Activated T-cell treated with anti-CD3 and anti-CD28 coated beads, Interleukin-2, amount 50 U/mL, for 48 hours (primary cell): ENCODE results near the gene PIWIL4.

Experiments used
- DNase-seq, 2 experiments: peaks; one replicate each; pipeline ENCODE4 v3.0.0-alpha.2; 2020

PIWIL4 gene

DNA sequence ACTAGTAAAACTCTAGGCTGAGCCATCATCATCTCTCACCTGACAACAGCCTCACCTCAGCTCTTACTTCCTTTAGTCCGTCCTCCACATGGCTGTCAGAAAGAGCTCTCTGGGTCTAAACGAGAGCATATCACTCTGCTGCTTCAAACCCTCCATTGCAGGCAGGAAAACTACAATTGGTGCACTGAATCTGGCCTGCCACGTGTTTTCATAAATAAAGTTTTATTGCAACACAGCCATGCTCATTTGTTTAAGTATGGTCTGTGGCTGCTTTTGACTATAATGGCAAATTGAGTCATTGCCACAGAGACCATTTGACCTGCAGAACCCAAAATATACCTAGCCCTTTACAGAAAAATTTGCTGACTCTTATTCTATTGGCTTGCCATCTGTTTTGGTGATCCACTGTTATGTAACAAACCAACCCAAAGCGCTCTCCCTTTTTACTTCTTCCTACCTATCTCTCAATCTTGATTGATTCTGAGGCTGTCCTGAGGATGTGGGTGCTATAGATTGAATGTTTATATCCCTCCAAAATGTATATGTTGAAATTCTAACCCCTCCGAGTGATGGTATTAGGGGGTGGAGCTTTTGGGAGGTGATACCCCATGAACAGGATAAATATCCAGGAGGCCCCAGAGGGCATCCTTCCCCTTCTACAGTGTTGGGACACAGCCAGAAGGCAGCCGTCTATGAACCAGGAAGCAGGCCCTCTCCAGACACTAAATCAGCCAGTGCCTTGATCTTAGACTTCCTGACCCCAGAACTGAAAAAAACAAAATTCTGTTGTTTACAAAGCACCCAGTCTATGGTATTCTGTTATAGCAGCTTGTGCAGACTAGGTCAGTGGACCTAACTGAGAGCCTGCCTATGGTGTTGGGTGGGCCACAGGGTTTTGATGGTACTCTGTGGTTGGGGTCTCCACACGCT, 99.9 kb downstream of the PIWIL4 start:
- DNase-seq: no peak

- DNase-seq: no peak
Measured at GRCh38 chr11:94668212-94668793, 101.1 kb downstream of the PIWIL4 start.

DNA sequence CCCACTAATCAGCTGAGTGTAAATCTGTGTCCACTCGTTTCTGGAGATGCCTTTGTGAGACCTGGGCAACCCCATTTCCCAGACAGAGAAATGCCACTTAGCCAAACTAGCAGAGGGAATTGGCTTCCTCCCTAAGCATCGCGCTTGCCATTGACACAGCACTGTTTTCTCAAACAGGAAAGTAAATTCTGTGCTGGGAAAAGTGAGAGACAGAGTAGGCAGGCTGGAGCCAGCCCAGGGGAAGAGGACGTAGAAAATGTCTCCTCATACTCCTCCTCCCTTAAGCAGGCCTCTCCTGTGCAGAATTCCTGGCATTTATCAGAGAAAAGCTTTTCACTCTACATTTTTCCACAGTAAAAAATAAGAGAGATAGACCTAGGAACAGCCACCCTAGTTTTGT, 101.9 kb downstream of the PIWIL4 start:
- DNase-seq: no peak
